Subcutaneous adipose tissue (tissue), 4 donors: Measurements from ENCODE around the gene NYAP1. TPM values are rescaled to one million over a fixed set of nuclear protein-coding genes. Genes with fewer than 3 reads are reported as not detected.

Experiments used
- total RNA-seq, 4 donors: library from RNA; depleted of rRNA; stranded (reverse); fragments of >200 nt; gene quantifications; one replicate each; pipeline ENCODE4 v1.1.0, GENCODE V29; 2016
- TF ChIP-seq, protein P1 (sequence below): fragments of 450-650 bp; IDR thresholded peaks from one replicate; pipeline ENCODE4 v1.5.1; 2016; ENCODE audit warnings: low read depth, mild to moderate bottlenecking, control low read depth, antibody characterized with exemption, moderate library complexity

Gene NYAP1
- under 1 TPM in 2 of 4 donors, not detected in 2; 0.17 to 0.22 TPM for total RNA-seq

DNA sequence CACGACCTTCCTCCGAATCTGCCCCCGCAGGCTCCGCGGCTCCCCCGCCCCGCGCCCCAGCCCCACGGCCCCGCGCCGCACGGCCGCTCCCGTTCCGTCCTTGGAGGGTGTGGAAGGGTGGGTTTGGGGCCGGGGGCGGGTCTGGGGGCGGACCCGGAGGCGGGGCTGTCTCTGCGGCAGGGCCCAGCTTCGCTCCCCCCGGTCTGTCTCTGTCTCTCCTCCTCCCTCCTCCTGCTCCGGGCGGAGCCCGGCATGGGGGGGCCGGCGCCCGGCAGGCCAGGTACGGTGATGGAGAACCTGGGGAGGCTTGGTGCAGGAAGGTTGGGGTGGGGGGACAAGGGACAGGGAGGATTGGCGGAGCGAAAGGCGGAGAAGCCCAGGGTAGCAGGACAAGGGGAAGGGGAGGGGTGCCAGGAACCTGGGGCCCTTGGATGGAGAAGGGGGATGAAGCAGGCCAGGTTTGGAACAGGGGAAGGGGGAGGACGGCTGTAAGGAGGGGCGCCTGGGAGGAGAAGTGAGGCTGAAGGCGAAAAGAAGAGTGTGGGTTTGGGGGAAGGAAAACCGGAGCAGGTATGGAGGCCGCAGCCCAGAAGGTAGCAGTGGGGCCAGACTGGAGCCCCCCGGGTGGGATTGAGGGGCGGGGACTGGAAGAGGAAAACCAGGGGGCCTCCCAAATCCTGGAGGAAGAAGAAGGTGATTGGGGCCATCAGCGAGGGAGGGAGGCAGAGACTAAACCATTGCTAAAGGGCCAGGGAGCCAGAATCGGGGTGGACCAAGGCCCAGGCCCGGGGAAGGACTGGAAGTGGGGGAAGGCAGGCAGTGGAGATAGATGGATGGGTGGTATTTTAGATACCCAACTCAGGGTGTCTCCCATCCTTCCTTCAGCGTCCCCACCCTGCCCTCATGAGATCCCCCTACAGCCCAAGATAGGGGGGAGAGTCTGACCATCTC, at the start of gene NYAP1:
TSS of gene NYAP1 (plus strand) at position 206 of the 951 bp plus-strand sequence. CDS start 1,385 bp downstream, outside the sequence.
- TF ChIP-seq, protein P1, sequence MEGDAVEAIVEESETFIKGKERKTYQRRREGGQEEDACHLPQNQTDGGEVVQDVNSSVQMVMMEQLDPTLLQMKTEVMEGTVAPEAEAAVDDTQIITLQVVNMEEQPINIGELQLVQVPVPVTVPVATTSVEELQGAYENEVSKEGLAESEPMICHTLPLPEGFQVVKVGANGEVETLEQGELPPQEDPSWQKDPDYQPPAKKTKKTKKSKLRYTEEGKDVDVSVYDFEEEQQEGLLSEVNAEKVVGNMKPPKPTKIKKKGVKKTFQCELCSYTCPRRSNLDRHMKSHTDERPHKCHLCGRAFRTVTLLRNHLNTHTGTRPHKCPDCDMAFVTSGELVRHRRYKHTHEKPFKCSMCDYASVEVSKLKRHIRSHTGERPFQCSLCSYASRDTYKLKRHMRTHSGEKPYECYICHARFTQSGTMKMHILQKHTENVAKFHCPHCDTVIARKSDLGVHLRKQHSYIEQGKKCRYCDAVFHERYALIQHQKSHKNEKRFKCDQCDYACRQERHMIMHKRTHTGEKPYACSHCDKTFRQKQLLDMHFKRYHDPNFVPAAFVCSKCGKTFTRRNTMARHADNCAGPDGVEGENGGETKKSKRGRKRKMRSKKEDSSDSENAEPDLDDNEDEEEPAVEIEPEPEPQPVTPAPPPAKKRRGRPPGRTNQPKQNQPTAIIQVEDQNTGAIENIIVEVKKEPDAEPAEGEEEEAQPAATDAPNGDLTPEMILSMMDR: no peak

DNA sequence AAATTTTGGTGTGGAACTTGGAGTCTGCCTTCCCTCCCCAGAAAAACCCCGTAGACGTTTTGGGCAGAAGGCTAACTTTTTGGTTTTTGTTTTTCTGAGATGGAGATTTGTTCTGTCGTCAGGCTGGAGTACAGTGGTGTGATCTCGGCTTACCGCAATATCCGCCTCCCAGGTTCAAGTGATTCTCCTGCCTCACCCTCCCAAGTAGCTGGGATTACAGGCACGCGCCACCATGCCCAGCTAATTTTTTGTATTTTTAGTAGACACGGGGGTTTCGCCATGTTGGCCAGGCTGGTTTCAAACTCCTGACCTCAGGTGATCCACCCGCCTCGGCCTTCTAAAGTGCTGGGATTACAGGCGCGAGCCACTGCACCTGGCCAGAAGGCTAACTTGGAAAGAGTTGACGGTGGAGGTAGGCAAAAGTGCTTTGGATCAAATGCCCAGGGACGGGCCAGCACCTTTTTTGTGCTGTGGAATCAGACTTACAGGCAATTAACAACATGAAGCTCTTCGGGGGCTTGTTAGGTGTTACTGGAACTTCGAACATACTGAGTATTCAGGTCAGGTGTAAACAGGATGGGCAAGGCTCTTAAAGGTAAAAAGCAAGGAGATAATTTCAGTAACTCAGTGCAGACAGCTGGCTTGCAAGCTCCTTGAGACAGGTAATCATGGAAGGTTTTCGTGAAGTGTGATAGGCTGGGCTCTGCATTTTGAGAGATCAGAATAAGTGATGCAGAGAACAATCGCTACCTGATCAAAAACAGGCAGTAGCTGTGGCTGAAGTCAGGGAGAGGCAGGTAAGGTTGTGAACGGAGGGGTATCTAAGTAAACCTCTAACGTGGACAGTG, 49.2 kb upstream of the NYAP1 start:
- TF ChIP-seq, protein P1: no peak

DNA sequence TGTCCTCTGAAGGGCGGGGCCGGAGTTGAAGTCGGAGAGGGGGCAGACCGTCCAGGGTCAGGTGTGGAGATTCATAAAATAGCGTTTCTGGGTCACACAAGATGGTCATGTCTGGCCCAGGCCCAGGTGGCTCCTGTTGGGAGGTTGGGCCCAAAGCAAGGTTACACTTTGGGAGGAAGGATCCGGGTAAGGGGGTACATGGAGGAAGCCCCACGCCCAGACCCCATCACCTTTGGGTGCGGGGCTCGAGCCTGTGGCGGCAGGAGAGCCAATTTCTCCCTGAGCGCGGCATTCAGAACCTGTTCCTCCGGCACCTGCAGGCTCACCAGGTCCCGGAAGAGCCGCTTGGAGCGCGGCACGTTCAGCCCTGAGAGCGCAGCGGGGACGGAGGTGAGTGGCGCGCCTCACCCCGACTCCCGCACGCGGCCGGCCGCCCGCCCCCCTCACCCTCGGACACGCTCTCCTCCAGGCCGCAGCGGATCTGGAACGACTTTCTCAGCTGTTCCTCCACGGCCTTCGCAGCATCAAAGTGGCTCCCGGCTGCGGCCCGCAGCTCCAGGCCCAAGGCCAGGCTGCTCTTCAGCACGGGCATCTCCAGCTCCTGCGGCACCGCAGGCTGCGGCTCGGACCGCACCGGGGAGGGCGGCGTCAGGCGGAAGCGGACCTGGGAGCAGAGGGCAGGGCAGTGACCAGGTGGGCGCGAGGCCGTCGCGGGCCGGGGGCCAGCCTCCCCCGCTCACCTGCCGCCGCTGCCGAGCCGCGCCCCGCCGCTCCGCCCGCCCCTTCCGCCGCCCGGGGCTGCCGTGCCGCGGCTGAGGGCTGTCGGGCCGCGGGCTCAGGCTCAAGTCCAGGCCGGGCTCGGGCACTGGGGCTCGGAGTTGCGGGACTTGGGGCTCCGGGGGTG, 48.1 kb upstream of the NYAP1 start:
- TF ChIP-seq, protein P1: no peak

- TF ChIP-seq, protein P1: no peak
Observed at GRCh38 chr7:100437150-100438100, 46.3 kb upstream of the NYAP1 start.

GRCh38 chr7:100438172-100438571, 45.6 kb upstream of the NYAP1 start:
- TF ChIP-seq, protein P1: no peak
